Heart left ventricle (tissue), 13 donors: ENCODE measurements around the gene PPP6C.

ENCODE experiments used
- CTCF ChIP-seq, 12 donors: fragments of 200-600 bp; sonication (generic) in 4 of 12; IDR thresholded peaks; one replicate each; pipeline versions ENCODE4 v1.5.0 to v1.8.0; 2018 to 2022; ENCODE audit warnings: antibody characterized with exemption in 12 of 12, mild to moderate bottlenecking in 5 of 12
- POLR2A ChIP-seq, 2 donors: fragments of 450-650 bp; IDR thresholded peaks; one replicate each; pipeline ENCODE4 v1.6.1; 2017; ENCODE audit warnings: antibody characterized with exemption in 2 of 2, mild to moderate bottlenecking in 2 of 2, moderate library complexity in 2 of 2
- donor health status: ischemic (EF 13 %, LVEDD 7.1; RV severe dilation, severe dysfunction).
- donor health status: DM: no; HTN: yes; CAD: no.
- donor health status: DM: no; HTN: no; CAD: no.
- donor health status: ischemic (EF 25% LVEDD 6.9; RV normal size, moderate dysfunction).
- donor health status: ischemic (EF 25% LVEDD 5.7; RV mildly dilated, moderate dysfunction).
- donor health status: ischemic (EF 35%, LVEDD 5.7; RV mildly dilated, moderate dysfunction).
- donor health status: nonischemic (EF 11% LVEDD 7.7; RV severe dilation, severe dysfunction).
- donor health status: DM: yes; HTN: yes; CAD: no.
- donor health status: PGD.
- donor health status: ischemic (EF 29% LVEDD 5.4; RV normal size, mild dysfunction).
- donor health status: nonischemic (EF 23%, LVEDD 6.1; RV moderate dilation, normal function).

GRCh38 chr9:125121146-125121545, 68.5 kb downstream of the PPP6C start:
- TF ChIP-seq CTCF (IDR thresholded peaks at IDR 0.05) (no peak), POLR2A (IDR thresholded peaks at IDR 0.05) (no peak)
